ENCODE data around the gene IGSF23.
"Not testable (repeated sequence)": the region's sequence is repeated elsewhere in the genome, so short reads cannot be mapped to it uniquely, and the experiment has no call there.

Gene IGSF23

DNA sequence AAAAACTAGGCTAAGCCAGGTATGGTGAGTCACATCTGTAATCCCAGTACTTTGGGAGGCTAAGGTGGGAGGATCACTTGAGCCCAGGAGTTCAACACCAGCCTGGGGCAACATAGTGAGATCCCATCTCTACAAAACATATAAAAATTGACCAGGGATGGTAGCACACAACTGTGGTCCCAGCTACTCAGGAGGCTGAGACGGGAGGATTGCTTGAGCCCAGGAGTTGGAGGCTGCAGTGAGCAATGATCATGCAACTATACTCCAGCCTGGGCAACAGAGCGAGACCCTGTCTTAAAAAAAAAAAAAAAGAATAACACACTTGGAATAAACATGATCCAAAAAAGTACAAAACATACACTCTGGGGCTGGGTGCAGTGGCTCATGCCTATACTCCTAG, 56.7 kb downstream of the IGSF23 start:
- not testable (repeated sequence) for DNase-seq

DNA sequence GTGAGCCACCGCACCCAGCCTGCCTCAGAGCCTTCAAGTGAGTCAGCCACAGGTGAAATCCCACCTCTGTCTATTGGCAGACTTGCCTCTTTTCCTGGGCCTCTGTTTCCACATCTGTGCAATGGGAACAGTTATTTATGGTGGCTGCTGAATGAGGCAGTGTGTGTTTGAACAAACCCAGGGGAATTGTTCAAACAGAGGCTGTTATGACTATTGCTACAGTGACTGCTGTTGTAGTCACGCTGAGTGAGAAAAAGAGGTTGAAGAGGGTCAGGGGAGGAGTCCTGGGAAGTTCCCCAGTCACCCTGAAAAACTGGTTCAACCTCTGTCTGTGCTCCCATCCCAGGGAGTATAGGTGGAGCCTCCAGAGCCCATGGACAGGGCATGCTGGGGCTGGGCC, 58.0 kb downstream of the IGSF23 start, which contains the start of gene CEACAM19:
Gene CEACAM19, plus strand, starts transcription at position 83 of the 400 bp plus-strand sequence. CDS start 450 bp downstream, outside the sequence.
- DNase-seq, result no peak

DNA sequence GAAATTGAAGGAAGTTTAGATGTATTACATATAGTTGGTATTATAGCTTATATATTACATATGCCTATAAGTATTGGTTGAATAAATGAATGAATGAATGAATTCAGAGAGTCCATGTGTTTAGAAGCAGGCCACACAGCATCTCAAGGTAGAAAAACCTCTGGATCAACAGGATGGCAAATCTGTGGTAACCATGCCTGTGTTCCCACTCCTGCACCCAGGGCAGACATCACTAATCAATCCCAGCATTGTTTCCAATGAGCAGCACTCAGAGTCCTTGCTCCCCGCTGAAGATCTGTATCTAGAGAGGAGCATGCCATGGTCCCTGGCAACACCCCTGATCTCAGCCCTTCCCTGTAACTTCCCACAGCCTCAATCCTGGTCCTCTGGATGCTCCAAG, 58.9 kb downstream of the IGSF23 start:
- DNase-seq, result no peak

DNA sequence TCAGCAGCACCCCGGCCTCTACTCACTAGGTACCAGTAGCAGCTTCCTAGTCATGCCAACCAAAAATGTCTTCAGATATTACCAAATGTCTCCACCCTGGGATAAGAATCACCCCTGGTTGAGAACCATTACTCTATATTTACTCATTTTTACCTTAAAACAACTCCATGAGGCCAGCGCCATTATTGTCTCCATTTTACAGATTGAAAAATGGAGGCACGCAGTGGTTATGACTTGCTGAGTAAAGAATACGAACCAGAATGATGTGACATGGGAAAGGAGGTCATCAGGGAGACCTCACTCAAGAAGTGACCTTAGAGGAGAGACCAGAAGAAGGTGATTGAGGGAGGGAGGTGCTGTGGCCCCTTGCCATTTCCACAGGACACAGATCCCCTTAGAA, 60.1 kb downstream of the IGSF23 start:
- no peak for DNase-seq

DNA sequence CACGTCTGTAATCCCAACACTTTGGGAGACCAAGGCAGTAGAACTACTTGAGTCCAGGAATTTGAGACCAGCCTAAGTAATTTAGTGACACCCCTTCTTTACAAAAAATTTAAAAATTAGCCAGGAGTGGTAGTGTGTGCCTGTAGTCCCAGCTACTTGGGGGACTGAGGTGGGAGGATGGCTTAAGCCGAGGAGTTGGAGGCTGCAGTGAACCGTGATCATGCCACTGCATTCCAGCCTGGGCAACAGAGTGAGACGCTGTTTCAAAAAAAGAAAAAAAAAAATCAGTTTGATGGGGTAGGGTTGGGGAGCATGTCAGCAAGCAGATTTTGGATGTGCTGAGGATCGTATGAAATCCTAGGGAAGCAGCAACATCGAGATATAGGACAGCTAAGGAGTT, 62.2 kb downstream of the IGSF23 start:
- DNase-seq, result no peak

DNA sequence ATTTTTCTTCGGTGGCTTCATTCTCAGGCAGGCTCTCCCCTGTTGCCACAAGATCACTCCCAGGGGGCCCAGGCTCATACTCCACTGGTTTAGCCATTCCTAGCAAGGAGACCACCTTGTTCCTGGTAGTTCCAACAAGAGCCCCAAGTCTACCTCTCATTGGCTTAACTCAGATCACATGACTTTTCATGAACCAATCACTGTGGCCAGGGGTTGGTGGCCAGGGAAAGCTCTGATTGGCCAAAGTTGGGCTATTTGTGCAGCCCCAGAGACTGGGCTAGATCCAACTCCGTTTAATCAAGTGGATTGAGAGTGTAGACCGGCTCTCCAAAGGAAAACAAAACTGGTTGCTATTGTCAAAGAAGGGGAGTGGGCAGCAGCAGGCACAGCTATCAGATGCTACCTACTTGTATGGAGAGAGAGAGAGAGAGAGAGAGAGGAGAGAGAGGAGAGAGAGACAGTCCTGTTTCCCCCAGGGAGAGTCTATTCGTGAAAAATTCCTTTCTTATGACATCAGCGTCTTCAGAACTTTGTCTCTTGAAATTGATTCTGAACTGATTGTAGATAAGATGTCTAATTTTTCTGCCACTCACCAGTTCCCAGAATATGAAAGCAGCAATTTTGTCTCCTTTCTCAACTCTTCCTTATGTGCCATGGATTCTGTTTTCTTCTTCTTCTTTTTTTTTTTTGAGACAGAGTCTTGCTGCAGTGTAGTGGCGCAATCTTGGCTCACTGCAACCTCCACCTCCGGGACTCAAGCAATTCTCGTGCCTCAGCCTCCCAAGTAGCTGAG, 63.9 kb downstream of the IGSF23 start:
- peak; percentile 66 for DNase-seq

DNA sequence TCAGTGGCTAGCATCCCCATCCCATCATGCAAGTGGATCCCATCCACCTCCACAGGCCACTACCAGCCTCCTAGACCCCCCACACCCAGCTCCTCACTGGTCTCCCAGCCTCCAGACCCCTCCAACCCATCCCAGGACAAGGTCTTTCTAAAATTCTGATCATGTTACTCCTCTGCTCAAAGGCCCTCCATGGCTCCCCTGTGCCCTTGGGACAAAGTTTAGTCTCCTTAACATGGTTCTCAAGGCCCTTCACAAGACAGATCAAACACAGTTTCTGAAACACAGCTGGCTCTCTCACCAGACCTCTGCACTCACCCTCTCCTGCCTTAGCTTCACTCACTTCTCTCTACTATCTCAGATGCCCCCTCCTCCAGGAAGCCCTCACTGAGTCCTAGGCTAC, 67.2 kb downstream of the IGSF23 start:
- DNase-seq, result no peak

DNA sequence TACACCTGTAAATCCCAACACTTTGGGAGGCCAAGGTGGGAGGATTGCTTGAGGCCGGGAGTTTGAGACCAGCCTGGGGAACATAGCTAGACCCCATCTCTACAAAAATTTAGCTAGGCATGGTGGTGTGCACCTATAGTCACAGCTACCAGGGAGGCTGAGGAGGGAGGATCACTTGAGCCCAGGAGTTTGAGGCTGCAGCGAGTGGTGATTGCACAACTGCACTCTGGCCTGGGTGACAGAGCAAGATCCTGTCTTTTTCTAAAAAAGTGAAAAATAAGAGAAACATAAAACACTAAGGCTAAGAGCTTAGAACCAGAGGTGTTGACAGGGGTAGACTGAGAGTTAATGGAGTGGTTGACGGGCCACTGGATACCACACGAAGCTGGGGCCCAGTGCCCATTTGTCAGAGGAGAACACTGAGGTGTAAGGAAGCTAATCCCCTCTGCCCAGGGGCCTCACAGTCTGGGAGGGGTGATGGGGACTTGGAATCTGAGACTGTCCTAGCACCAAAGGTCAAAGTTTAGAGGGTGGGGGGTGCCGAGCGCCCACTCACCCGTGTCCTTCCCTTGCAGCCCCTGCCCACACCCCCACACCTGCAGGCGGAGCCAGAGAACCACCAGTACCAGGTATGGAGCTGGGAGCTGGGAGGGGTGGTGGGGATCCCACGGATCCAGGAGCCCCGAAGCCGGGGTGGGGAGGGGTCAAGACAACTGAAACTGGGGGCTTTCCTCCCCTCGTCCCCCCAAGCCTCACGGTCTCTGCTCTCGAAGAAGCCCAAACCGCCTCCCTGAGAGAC, 68.8 kb downstream of the IGSF23 start:
- DNase-seq, result no peak

DNA sequence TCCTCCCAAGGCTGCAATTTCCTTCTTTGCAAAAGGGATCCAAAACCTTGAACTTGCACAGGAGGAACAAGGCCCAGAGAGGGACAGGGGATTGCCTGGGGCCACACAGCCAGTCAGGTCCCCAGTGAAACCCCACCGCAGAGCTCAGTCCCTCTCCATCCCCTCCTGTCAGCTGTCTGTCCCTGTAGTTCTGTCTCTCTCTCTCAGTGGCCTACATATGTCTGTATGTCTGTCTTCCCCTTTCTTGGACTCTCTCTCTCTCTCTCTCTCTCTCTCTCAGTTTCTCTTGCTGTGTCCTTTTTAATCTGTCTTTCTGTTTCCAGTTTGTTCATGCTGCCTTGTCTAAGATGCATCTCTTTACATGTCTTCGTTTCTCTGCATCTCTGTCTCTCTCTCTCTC, 69.4 kb downstream of the IGSF23 start:
- DNase-seq, result no peak

DNA sequence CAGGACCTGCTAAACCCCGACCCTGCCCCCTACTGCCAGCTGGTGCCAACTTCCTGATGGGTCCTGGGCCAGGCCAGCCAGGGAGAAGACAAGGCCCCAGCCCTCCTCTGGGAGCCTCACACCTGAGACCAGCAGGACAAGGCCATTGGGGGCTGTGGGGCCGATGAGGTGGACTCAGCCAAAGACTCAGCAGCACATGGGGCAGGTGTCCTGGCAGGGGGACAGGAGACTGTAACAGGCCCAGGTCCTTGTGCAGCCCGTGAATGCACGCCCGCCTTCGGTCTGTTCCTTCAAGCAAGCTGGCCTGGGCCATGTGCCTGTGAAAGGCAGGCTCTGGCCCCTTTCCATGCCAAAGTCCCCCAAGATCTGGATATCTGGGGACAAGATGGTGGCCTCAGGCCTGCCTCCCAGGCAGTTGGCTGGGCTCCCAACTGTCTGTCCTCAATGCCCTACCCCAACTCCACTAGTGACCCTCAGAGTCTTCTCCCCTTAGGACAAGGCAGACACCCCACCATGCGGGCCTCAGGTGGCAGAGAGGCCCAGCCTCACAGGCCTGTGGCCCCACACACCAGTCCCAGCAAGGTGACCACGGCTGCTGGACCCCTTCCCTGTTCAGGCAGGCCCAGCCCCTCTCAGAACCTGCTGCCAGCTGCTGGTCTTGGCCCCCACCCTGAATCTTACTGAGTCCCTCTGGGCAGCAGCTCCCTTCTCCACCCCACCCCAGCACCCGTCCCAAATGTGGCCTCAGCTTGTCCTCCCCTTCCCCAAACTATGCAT, 70.3 kb downstream of the IGSF23 start:
- no peak for DNase-seq

DNA sequence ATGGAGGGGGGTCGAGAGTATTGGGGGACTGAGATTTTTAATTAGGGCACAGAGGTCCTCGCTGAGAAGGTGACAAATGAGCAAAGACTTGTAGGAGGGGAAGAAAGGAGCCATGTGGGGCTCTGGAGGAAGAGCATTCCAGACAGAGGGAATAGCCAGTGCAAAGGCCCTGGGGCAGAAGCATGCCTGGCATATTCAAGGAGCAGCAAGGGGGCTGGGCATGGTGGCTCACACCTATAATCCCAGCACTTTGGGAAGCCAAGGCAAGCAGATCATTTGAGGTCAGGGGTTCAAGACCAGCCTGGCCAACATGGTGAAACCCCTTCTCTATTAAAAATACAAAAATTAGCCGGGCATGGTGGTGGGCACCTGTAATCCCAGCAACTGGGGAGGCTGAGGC, 71.0 kb downstream of the IGSF23 start:
- not testable (repeated sequence) for DNase-seq

DNA sequence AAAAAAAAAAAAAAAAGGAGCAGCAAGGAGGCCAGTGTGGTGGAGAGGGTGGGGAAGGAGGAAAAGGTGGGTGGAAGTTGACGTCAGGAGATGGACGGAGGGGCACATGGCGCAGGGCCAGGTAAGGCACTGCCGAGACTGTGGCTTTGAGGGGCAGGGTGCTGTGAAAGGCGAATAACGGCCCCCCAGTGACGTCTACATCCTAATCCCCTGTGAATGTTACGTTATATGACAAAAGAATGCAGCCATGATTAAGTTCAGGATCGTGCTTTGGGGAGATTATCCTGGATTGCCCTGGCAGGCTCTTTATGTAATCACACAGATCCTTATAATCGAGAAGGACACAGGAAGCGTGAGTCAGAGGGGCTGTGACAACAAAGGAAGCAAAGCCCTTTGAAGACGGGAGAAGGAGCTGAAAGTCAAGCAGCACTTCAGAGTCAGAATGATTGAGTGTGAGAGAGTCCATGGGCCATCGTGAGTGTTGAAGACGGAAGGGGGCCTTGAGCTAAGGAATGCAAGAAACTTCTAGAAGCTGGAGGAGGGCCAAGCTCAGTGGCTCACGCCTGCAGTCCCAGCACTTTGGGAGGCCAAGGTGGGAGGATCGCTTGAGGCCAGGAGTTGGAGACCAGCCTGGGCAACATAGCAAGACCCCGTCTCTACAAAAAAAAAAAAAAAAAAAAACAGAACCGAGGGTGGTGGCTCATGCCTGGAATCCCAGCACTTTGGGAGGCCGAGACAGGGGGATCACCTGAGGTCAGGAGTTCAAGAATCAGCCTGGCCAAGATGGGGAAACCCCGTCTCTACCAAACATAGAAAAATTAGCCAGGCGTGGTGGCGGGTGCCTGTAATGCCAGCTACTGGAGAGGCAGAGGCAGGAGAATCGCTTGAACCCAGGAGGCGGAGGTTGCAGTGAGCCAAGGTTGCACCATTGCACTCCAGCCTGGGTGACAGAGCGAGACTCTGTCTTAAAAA, 71.8 kb downstream of the IGSF23 start:
- DNase-seq, result peak; percentile 90

DNA sequence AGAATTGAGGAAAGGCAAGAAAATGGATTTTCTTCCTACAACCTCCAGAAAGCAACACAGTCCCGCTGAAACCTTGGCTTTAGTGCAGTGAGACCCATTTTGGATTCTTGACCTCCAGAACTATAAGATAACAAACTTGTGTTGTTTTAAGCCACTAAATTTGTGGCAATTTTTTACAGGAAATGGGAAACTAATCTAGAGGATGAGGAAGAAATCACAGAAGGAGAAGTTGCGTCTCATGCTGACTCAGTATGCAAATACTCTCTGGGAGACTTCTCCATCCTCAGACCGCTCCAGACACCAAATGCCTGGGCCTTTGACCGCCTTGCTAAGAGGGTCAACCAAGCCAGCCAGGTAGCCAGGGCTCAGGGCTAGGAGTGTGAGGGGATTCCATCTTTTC, 72.5 kb downstream of the IGSF23 start:
- DNase-seq, result no peak
